GM12801 (cell line): ENCODE measurements around the gene TNFRSF4.

ENCODE experiments used
- CTCF ChIP-seq: IDR thresholded peaks from one replicate; pipeline ENCODE4 v1.5.1; 2011; ENCODE audit warnings: control low read depth; ENCODE audit not compliant: insufficient read length; ENCODE audit errors: extremely low read depth

TNFRSF4 gene

DNA sequence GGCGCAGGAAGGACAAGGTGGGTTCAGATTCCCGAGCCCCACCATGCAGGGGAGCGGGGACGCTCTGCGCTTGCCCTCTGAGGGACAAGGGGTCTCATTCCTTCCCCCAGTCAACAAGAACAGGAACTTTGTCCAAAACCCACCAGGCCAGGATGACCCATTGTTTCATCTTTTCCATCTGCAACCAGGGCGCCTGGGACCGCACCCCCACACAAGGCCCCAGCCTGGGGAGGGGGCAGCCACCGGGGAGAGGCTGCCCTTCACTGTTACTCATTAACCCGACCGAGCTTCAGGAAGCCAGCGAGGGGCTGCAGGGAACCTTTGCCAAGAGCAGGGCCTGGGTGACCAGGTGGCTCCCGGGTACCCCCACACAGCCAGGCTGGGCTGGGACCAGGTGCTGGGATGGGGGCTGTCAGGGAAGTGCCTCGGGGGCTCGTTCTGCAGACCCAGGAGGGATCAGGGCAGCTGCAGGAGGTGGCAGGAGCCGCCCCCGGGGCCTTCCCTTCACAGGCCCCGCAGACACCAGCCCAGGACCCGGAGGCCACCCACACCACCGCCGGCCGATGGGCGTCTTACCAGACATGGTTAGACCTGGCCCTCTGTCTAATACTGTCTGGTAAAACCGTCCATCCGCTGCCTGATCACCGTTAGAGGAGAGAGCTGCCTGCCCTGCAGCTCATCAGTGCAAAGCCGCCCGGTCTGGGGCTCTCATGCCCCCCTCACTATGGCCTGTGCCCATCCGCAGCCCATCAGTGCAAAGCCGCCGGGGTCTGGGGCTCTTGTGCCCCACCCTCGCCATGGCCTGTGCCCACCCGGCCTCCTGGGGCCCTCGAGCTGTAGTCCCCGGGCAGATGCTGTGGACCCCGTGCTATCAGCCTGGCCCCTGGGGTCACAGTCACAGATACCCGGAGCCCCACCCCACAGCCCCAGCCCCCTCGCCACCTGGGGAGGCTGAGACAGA, 45.2 kb downstream of the TNFRSF4 start:
- no peak for TF ChIP-seq CTCF

GRCh38 chr1:1167841-1168450, 46.0 kb downstream of the TNFRSF4 start:
- no peak for TF ChIP-seq CTCF

DNA sequence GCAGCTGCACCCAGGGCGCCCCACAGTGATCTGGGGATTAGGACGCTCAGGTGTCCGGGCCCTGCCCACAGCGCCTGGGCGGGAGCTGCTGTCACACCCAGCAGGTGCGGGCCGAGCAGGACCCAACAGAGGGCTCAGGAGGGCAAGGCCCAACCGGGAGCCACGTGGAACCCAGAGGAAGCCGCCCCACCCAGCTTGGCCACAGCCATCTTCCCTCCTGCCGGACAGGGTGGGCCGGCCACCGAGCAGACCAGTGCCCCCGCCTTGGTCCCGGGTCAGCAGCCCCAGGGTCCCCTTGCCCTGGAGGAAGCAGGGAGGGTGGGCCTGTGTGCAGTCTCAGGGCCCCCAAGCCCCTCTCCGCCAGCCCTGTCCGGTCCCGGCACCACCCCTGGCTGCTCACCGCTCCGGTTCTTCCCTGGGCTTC, 46.5 kb downstream of the TNFRSF4 start:
- TF ChIP-seq CTCF: no peak

DNA sequence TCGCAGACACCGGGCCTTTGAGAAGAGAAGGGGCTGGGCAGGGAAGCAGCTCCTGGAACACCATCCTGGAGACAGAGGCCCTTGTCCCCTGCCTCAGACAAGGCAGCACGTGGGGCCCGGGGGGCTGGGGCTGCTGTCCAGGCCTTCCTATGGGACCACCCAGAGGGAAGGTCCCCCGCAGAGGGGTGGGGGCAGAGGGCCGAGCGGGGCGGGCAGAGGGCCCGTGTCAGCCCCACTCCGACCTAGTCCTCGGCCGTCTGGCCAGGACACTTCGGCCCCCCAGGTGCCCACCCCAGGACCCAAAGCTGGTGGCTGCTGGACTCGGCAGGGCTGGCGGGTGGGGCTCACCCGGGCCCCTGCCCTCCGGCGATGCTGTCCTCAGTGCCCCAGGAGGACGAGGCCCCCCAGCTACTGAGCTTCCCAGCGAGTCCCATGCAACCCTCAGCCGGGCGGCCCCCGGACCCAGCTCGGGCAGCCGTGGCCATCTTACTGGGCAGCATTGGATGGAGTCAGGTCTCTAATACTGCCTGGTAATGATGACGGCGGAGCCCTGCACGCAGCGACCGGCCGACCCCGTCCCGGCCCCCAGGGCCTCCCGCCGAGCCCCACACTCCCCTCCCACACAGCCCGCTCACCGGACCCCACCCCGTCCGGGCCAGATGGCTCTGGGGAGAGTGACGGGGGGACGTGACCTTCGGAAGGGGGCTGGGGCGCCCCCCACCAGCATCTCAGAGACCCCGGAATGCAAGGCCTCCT, 47.1 kb downstream of the TNFRSF4 start:
- no peak for TF ChIP-seq CTCF

GRCh38 chr1:1165900-1166421, 48.0 kb downstream of the TNFRSF4 start:
- TF ChIP-seq CTCF: no peak

- TF ChIP-seq CTCF: no peak
Observed at GRCh38 chr1:1165485-1165884, 48.5 kb downstream of the TNFRSF4 start.
